Spleen (tissue), 11 donors: ENCODE measurements around the gene CNPY4. TPM values are rescaled to one million over a fixed set of nuclear protein-coding genes. Genes with fewer than 3 reads are reported as not detected.

Source experiments
- DNase-seq: peaks from one replicate; pipeline ENCODE4 v3.0.0-alpha.2; 2020
- H3K27ac ChIP-seq, 8 donors: fragments of 200-600 bp; sonication (generic) in 7 of 8; 1 replicate in 4 of 8; 2 replicates in 4 of 8; pipeline versions ENCODE4 v1.5.0 to v1.8.0; 2016 to 2021; ENCODE audit warnings: inconsistent platforms in 4 of 8, mild to moderate bottlenecking in 4 of 8, moderate library complexity in 1 of 8
- H3K27me3 ChIP-seq, 7 donors: fragments of 200-600 bp; sonication (generic) in 6 of 7; replicated peaks in 1 of 7; 1 replicate in 4 of 7; 2 replicates in 3 of 7; pipeline versions ENCODE4 v1.5.0 to v1.8.0; 2016 to 2021; ENCODE audit warnings: inconsistent platforms in 3 of 7, mild to moderate bottlenecking in 1 of 7
- H3K36me3 ChIP-seq, 6 donors: fragments of 200-600 bp; sonication (generic) in 5 of 6; 1 replicate in 4 of 6; 2 replicates in 2 of 6; pipeline versions ENCODE4 v1.5.0 to v1.8.0; 2016 to 2021; ENCODE audit warnings: inconsistent platforms in 2 of 6
- H3K4me1 ChIP-seq, 6 donors: fragments of 200-600 bp; sonication (generic) in 5 of 6; 1 replicate in 3 of 6; 2 replicates in 3 of 6; pipeline versions ENCODE4 v1.5.0 to v1.8.0; 2016 to 2021; ENCODE audit warnings: inconsistent platforms in 3 of 6
- H3K4me3 ChIP-seq, 8 donors: fragments of 200-600 bp; sonication (generic) in 7 of 8; 1 replicate in 4 of 8; 2 replicates in 4 of 8; pipeline versions ENCODE4 v1.5.0 to v1.8.0; 2016 to 2021; ENCODE audit warnings: inconsistent platforms in 4 of 8, mild to moderate bottlenecking in 4 of 8, moderate library complexity in 2 of 8
- H3K9me3 ChIP-seq, 8 donors: fragments of 200-600 bp; sonication (generic) in 7 of 8; 1 replicate in 4 of 8; 2 replicates in 4 of 8; pipeline versions ENCODE4 v1.5.0 to v1.8.0; 2016 to 2021; ENCODE audit warnings: inconsistent platforms in 4 of 8
- POLR2A ChIP-seq, 3 donors: fragments of 450-650 bp; IDR thresholded peaks; one replicate each; pipeline ENCODE4 v1.5.1; 2017; ENCODE audit warnings: antibody characterized with exemption in 3 of 3, mild to moderate bottlenecking in 1 of 3
- POLR2AphosphoS5 ChIP-seq, 3 donors: sonication (generic); formaldehyde crosslinking; IDR thresholded peaks; one replicate each; pipeline ENCODE4 v1.5.1; 2017; ENCODE audit warnings: antibody characterized with exemption in 3 of 3
- WGBS, 5 donors: extraction: QIAGEN DNeasy Blood & Tissue Kit in 3 of 5; methylation state at CpG; one replicate each; pipeline versions ENCODE4 v1.1.5 to v1.1.7; 2013 to 2018; 5-methylcytosine and 5-hydroxymethylcytosine counted together
- intact Hi-C: fragments of 100-400 bp; cut with DNase I; formaldehyde crosslinking; loops from one replicate; pipeline ENCODE4 v1.15.0; 2023; ENCODE audit warnings: low total_unique reads
- polyA plus RNA-seq, 3 donors: library from polyadenylated mRNA; stranded (reverse); fragments of 200-250 nt; gene quantifications; one replicate each; pipeline ENCODE4 v1.2.1, GENCODE V29; 2013
- total RNA-seq, 7 donors: library from RNA; depleted of rRNA in 3 of 7; stranded (reverse); fragments of >200 nt in 3 of 7; fragmentation: NEBNext Ultra II Directional in 4 of 7; extraction: Animal tissue kit (Norgen Biotek cat#: 25700) in 4 of 7; gene quantifications; one replicate each; pipeline versions ENCODE4 v1.1.0 to v1.2.1, GENCODE V29; 2016 to 2021
- TF ChIP-seq, protein P1 (sequence below), 11 experiments: fragments of 200-600 bp in 7 of 11; fragments of 450-650 bp in 4 of 11; sonication (generic) in 4 of 11; IDR thresholded peaks in 8 of 11; conservative IDR thresholded peaks in 3 of 11; 1 replicate in 7 of 11; 2 replicates in 4 of 11; pipeline versions ENCODE4 v1.4.0 to v1.8.0; 2016 to 2021; ENCODE audit warnings: antibody characterized with exemption in 11 of 11, inconsistent platforms in 4 of 11, mild to moderate bottlenecking in 1 of 11
- donor health status: healthy with polysubstance abuse.
- donor health status: DM: no; HTN: no; CAD: no; lungs with moderate emphysema.
- donor health status: DM: no; HTN: no; CAD: no.
- donor health status: Bipolar disorder and iron deficiency.
- donor health status: healthy.
- donor health status: DM: no; HTN: no; CAD: no.
- donor health status: DM: yes; HTN: yes; CAD: no.

CNPY4 gene
- total and polyA plus RNA-seq, 10 donors = 9.7 to 19.7 (median 13.8) TPM

GRCh38 chr7:100088621-100089457 is 30.6 kb upstream of the CNPY4 start, which contains the start of gene COPS6:
Gene COPS6 (plus strand): TSS chr7:100088969. CDS start chr7:100088991, 22 bp downstream.
- H3K4me3 ChIP-seq = peak within 1 kb of the TSS; percentile 58 to 97 (median 77)
- no peaks in the 10 kb centered on the region for H3K27me3 ChIP-seq
- peak within 1 kb of the TSS; percentile 76 to 94 (median 90) for H3K27ac ChIP-seq
- 0 to 1% (median 0%) methylated on average over 37 to 68 of the region's 68 CpGs for WGBS, 5 donors
- peaks cover 15 to 66% (median 29%) of the 10 kb centered on the region in 6 donors for H3K4me1 ChIP-seq
- H3K36me3 ChIP-seq = peaks cover 3 to 40% (median 38%) of the 10 kb centered on the region in 6 donors
- intact Hi-C loops = no loop called here
- DNase-seq = peak; percentile 96
- TF ChIP-seq POLR2A (IDR thresholded peaks at IDR 0.05) (peak in 2 of 3 donors; percentile 67 to 87), POLR2AphosphoS5 (IDR thresholded peaks at IDR 0.05) (peak; percentile 96 to 98 (median 97))
- TF ChIP-seq, protein P1, sequence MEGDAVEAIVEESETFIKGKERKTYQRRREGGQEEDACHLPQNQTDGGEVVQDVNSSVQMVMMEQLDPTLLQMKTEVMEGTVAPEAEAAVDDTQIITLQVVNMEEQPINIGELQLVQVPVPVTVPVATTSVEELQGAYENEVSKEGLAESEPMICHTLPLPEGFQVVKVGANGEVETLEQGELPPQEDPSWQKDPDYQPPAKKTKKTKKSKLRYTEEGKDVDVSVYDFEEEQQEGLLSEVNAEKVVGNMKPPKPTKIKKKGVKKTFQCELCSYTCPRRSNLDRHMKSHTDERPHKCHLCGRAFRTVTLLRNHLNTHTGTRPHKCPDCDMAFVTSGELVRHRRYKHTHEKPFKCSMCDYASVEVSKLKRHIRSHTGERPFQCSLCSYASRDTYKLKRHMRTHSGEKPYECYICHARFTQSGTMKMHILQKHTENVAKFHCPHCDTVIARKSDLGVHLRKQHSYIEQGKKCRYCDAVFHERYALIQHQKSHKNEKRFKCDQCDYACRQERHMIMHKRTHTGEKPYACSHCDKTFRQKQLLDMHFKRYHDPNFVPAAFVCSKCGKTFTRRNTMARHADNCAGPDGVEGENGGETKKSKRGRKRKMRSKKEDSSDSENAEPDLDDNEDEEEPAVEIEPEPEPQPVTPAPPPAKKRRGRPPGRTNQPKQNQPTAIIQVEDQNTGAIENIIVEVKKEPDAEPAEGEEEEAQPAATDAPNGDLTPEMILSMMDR (IDR thresholded peaks at IDR 0.05 in 8 of 11, conservative IDR thresholded peaks at IDR 0.05 in 3 of 11) = peak in 1 of 11 experiments; percentile 14
- H3K9me3 ChIP-seq = no peaks in the 10 kb centered on the region

DNA sequence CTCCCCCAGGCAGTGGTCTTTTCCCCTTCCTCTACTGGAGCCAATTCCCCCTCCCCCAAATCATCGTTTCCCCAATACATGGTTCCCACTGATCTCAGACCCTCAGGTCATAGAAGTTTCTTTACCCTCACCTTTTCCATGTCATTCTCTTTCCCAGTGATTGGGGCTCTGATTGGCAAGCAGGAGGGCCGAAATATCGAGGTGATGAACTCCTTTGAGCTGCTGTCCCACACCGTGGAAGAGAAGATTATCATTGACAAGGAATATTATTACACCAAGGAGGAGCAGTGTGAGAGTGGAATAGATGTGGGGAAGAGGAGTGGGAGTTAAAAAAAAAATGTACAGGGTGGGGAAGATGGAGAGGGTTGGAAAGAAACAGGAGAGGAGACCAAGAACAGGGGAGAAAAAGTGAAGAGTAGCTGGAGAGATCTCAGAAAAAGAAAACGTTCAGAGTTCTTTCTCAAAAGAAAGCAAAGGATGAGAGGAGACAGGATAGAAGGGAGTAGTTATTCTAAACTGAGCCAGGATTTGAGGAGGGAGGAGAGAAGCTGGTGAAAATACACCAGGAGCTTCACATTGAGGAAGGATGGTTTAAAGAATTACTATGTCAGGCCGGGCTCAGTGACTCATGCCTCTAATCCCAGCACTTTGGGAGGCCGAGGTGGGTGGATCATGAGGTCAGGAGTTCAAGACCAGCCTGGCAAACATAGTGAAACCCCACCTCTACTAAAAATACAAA is 29.8 kb upstream of the CNPY4 start:
- intact Hi-C loops = no loop called here
- Histone ChIP-seq H3K9me3 (no peaks in the 10 kb centered on the region), H3K27me3 (no peaks in the 10 kb centered on the region), H3K36me3 (peaks cover 3 to 48% (median 44%) of the 10 kb centered on the region in 6 donors), H3K27ac (peak overlapping the region; percentile 76 to 94 (median 90)), H3K4me1 (peaks cover 15 to 70% (median 29%) of the 10 kb centered on the region in 6 donors), H3K4me3 (peak overlapping the region; percentile 58 to 97 (median 77))
- WGBS, 5 donors = 33 to 58% (median 44%) methylated on average over 7 of the region's 7 CpGs
- no peak for TF ChIP-seq POLR2A (IDR thresholded peaks at IDR 0.05)
- TF ChIP-seq, protein P1 (IDR thresholded peaks at IDR 0.05 in 8 of 11, conservative IDR thresholded peaks at IDR 0.05 in 3 of 11) = no peak
- DNase-seq = no peak

GRCh38 chr7:100090527-100091410 is 28.7 kb upstream of the CNPY4 start:
- no peak overlapping the region for H3K27ac ChIP-seq
- TF ChIP-seq POLR2A (IDR thresholded peaks at IDR 0.05) (no peak), POLR2AphosphoS5 (IDR thresholded peaks at IDR 0.05) (no peak)
- TF ChIP-seq, protein P1 (IDR thresholded peaks at IDR 0.05 in 8 of 11, conservative IDR thresholded peaks at IDR 0.05 in 3 of 11) = no peak
- 79 to 90% (median 86%) methylated on average over 12 to 14 of the region's 14 CpGs for WGBS, 5 donors
- H3K4me3 ChIP-seq = no peak overlapping the region
- H3K9me3 ChIP-seq = no peaks in the 10 kb centered on the region
- H3K36me3 ChIP-seq = peaks cover 10 to 59% (median 56%) of the 10 kb centered on the region in 6 donors
- DNase-seq = no peak
- intact Hi-C loops = no loop called here
- H3K4me1 ChIP-seq = peaks cover 15 to 70% (median 29%) of the 10 kb centered on the region in 6 donors
- no peaks in the 10 kb centered on the region for H3K27me3 ChIP-seq
